HFFc6 (cell line): ENCODE data around the gene YY1. TPM values are rescaled to one million over a fixed set of nuclear protein-coding genes. Genes with fewer than 3 reads are reported as not detected.
"Not testable (repeated sequence)": the region's sequence is repeated elsewhere in the genome, so short reads cannot be mapped to it uniquely, and the experiment has no call there.

Experiments
- DNase-seq: peaks from one replicate; pipeline ENCODE4 v3.0.0-alpha.2; 2018
- H3K27ac Mint-ChIP-seq: 2 replicates; pipeline ENCODE4 v1.8.0; 2020; ENCODE audit warnings: mild to moderate bottlenecking, mixed read lengths
- H3K27me3 Mint-ChIP-seq: 2 replicates; pipeline ENCODE4 v1.8.0; 2021; ENCODE audit warnings: mild to moderate bottlenecking, moderate library complexity, mixed read lengths; ENCODE audit not compliant: insufficient read depth
- H3K36me3 Mint-ChIP-seq: 2 replicates; pipeline ENCODE4 v1.8.0; 2021; ENCODE audit warnings: low read depth, mixed read lengths
- H3K4me1 Mint-ChIP-seq: 2 replicates; pipeline ENCODE4 v1.8.0; 2020; ENCODE audit warnings: low read depth, mixed read lengths
- H3K4me3 Mint-ChIP-seq: 2 replicates; pipeline ENCODE4 v1.8.0; 2020; ENCODE audit warnings: mild to moderate bottlenecking, moderate library complexity, mixed read lengths
- H3K9me3 Mint-ChIP-seq: 2 replicates; pipeline ENCODE4 v1.8.0; 2020; ENCODE audit warnings: mild to moderate bottlenecking, mixed read lengths
- total RNA-seq, 6 experiments: library from RNA; stranded (reverse); fragmentation: NEBNext Ultra II Directional; extraction: Animal tissue kit (Norgen Biotek cat#: 25700); gene quantifications; 2 replicates in 1 of 6; 3 replicates in 5 of 6; pipeline ENCODE4 v1.2.3, GENCODE V29; 2021
- TF ChIP-seq, protein P1 (sequence below): fragments of 200-600 bp; sonication (generic); IDR thresholded peaks from 2 replicates; pipeline ENCODE4 v1.5.0; 2021; ENCODE audit warnings: antibody characterized with exemption, mild to moderate bottlenecking

The YY1 gene
- total RNA-seq, 6 experiments from 2014 or later, result 57.0 to 70.8 (median 68.1) TPM

DNA sequence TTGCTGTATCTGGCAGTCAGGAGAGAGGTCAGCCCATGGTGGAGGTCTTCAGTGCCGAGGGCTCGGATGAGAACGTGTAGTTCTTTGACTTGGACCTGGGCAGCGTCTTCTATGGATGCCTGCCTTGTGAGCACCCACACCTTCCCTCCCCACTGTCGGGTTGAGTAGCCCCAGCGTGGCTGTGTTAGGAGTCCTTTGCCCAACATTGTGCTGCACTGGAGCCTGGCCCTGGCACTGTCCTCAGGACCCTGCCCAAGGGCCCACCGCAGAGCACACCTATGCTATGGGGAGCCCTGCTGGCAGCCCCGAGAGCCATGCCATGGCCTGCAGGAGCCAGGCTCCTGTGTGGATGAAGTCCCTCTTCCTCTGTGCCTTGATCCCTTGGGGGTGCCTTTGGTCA, 40.6 kb downstream of the YY1 start:
- TF ChIP-seq, protein P1, sequence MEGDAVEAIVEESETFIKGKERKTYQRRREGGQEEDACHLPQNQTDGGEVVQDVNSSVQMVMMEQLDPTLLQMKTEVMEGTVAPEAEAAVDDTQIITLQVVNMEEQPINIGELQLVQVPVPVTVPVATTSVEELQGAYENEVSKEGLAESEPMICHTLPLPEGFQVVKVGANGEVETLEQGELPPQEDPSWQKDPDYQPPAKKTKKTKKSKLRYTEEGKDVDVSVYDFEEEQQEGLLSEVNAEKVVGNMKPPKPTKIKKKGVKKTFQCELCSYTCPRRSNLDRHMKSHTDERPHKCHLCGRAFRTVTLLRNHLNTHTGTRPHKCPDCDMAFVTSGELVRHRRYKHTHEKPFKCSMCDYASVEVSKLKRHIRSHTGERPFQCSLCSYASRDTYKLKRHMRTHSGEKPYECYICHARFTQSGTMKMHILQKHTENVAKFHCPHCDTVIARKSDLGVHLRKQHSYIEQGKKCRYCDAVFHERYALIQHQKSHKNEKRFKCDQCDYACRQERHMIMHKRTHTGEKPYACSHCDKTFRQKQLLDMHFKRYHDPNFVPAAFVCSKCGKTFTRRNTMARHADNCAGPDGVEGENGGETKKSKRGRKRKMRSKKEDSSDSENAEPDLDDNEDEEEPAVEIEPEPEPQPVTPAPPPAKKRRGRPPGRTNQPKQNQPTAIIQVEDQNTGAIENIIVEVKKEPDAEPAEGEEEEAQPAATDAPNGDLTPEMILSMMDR, result no peak
- peaks cover 10% of the 10 kb centered on the region; the same call in 1 of the 2 replicates for H3K36me3 Mint-ChIP-seq
- no peak overlapping the region for H3K4me3 Mint-ChIP-seq
- peak overlapping the region; percentile 22; the same call in 1 of the 2 replicates for H3K27ac Mint-ChIP-seq
- peaks cover 43% of the 10 kb centered on the region for H3K4me1 Mint-ChIP-seq
- H3K9me3 Mint-ChIP-seq, result no peaks in the 10 kb centered on the region
- H3K27me3 Mint-ChIP-seq, result peaks cover 4% of the 10 kb centered on the region
- no peak for DNase-seq

DNA sequence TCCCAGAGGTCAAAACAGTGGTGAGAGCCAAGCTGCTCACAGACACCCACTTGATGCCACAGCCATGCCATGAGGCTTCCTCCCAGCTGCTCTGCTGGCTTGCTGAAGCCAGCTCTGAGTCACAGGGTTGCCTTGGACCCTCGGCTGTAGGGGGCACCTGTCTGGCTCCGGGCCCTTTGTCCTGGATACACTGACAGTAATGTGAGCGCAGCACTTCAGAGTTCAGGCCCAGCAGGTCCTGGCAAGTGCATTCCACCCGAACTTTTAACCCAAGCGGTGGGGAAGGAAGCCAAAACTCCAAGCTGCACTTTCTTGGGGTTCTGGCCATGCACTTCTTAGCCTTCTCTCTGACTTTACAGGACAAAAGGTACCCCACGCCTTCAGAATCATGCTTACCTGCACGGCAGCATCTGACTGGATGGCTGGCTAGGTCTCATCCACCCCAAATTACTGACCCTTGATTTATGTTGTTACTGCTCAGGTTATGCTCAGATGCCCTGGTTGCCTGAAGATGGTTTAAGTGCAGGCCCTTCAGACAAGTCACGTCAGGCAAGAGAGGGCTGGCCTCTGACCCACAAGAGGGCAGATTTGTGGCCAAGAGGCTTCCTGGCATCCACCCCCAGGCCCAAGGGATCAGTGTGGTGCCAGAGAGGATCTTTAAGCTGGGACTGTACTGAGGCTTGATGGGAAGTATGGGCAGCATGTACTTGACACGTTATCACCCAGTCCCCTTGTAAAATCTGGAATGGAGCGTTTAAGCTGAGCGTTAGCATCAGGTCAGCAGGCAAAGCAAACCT, 42.5 kb downstream of the YY1 start:
- TF ChIP-seq, protein P1, result no peak
- peaks cover 51% of the 10 kb centered on the region for H3K4me1 Mint-ChIP-seq
- peaks cover 10% of the 10 kb centered on the region; the same call in 1 of the 2 replicates for H3K36me3 Mint-ChIP-seq
- peaks cover 5% of the 10 kb centered on the region for H3K27me3 Mint-ChIP-seq
- H3K4me3 Mint-ChIP-seq, result no peak overlapping the region; the same call in 1 of the 2 replicates
- DNase-seq, result no peak
- no peaks in the 10 kb centered on the region for H3K9me3 Mint-ChIP-seq
- peak overlapping the region; percentile 57; the same call in 1 of the 2 replicates for H3K27ac Mint-ChIP-seq

DNA sequence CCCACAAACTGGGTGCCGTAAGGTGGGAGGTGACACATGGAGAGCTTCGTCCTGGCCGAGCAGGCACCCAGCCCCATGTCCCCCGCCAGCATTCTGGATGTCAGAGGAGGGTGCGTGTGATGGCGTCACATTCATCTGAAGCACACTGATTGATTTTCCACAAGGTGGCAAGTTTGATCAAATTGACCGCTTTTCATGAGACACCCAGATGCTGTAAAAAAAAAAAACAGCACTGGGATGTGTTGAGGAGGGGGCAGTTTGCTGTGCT, 43.1 kb downstream of the YY1 start:
- TF ChIP-seq, protein P1, result no peak
- Mint-ChIP-seq H3K4me1 (peaks cover 51% of the 10 kb centered on the region), H3K9me3 (no peaks in the 10 kb centered on the region), H3K36me3 (peaks cover 10% of the 10 kb centered on the region; the same call in 1 of the 2 replicates), H3K27me3 (peaks cover 5% of the 10 kb centered on the region), H3K4me3 (no peak overlapping the region), H3K27ac (no peak overlapping the region)
- DNase-seq, result no peak

DNA sequence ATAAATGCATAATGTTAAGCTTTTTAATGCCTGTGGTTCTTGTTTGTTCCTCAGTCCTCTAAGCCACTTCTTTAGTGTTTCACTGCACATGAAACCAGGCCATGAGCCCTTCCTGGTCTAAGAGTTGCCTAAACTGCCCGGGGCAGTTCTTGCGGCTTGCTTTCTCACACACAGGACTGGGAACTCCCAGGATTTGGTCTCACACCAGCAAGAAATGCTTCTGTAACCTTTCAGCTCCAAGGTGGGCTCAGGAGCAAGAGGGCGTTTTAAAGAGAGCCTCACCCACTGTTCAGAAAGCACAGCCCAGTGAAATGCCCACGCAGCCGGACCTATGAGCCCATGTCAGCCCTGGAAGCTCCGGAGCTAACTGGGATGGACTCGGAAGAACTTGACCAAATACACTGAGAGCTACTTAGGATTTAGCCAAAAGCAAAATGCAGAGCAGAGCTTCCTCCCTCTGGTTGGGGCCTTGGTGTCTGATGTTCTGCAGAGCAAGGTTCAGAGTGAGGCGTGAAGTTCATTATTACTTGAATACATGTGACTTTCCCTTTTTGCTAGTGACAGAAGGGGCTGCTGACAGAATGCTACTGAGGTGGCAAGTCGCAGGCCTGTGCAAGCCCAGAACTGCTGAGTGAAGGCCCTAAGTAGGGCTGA, 43.9 kb downstream of the YY1 start:
- peaks cover 5% of the 10 kb centered on the region for H3K27me3 Mint-ChIP-seq
- TF ChIP-seq, protein P1, result no peak
- H3K4me1 Mint-ChIP-seq, result peaks cover 50% of the 10 kb centered on the region
- H3K4me3 Mint-ChIP-seq, result no peak overlapping the region
- H3K9me3 Mint-ChIP-seq, result no peaks in the 10 kb centered on the region
- peaks cover 10% of the 10 kb centered on the region; the same call in 1 of the 2 replicates for H3K36me3 Mint-ChIP-seq
- DNase-seq, result no peak
- peak overlapping the region; percentile 16; the same call in 1 of the 2 replicates for H3K27ac Mint-ChIP-seq

DNA sequence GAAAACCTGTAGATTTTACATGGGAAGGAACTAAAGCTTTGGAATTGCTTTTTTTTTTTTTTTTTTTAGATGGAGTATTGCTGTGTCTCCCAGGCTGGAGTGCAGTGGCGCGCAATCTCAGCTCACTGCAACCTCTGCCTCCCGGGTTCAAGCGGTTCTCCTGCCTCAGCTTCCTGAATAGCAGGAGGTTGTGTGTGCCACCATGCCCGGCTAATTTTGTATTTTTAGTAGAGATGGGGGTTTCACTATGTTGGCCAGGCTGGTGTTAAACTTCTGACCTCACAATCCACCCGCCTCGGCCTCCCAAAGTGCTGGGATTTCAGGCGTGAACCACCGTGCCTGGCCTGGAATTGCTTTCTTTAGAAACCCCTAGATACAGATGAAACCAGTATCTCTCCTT, 44.5 kb downstream of the YY1 start:
- DNase-seq, H3K27me3 Mint-ChIP-seq, H3K9me3 Mint-ChIP-seq, H3K36me3 Mint-ChIP-seq, H3K4me3 Mint-ChIP-seq, H3K27ac Mint-ChIP-seq: not testable (repeated sequence)
- peaks cover 44% of the 10 kb centered on the region for H3K4me1 Mint-ChIP-seq
